ENCODE results near the gene CLIC4. TPM values are rescaled to one million over a fixed set of nuclear protein-coding genes. Genes with fewer than 3 reads are reported as not detected.
A peak's percentile ranks its signal among the peaks of the same experiment; 100 is the strongest.

Gene CLIC4
- polyA plus RNA-seq, 1 donor (not counting 4 experiments of a cell fraction or from before 2014, with no cell fraction given): 130 TPM

GRCh38 chr1:24846671-24847070, 101.4 kb downstream of the CLIC4 start:
- Histone ChIP-seq H3K36me3 (ENCODE audit: control insufficient read depth in 2 of 2, extremely low read depth in 1 of 2, insufficient read depth in 2 of 2, low read length in 2 of 2) (peaks cover 3 to 7% of the 10 kb centered on the region in 2 experiments), H2AFZ (ENCODE audit: control insufficient read depth, low read length) (no peak overlapping the region), H3K27ac (ENCODE audit: control insufficient read depth, insufficient read depth, low read length) (no peak overlapping the region), H3K4me2 (ENCODE audit: control insufficient read depth, extremely low read depth, insufficient read depth, low read depth, low read length) (no peak overlapping the region), H4K20me1 (ENCODE audit: control insufficient read depth, extremely low read depth, insufficient read depth, low read length) (no peaks in the 10 kb centered on the region), H3K4me3 (ENCODE audit: control insufficient read depth in 2 of 3, extremely low read depth in 1 of 3, insufficient read depth in 2 of 3, low read depth in 1 of 3, low read length in 3 of 3) (no peak overlapping the region), H3K79me2 (ENCODE audit: control insufficient read depth, insufficient read depth, low read length) (no peaks in the 10 kb centered on the region), H3K27me3 (ENCODE audit: control insufficient read depth, extremely low read depth, insufficient read depth, low read length) (no peaks in the 10 kb centered on the region), H3K4me1 (ENCODE audit: control insufficient read depth, extremely low read depth, insufficient read depth, low read length) (no peaks in the 10 kb centered on the region), H3K9me1 (ENCODE audit: control insufficient read depth, extremely low read depth, insufficient read depth, low read length) (no peaks in the 10 kb centered on the region), H3K9ac (ENCODE audit: control insufficient read depth, extremely low read depth, insufficient read depth, low read length) (no peak overlapping the region), H3K9me3 (ENCODE audit: control insufficient read depth, low read depth, low read length) (no peaks in the 10 kb centered on the region)
- no peak for FAIRE-seq
- TF ChIP-seq EZH2 (IDR thresholded peaks at IDR 0.05; ENCODE audit: low read length) (no peak), CTCF (optimal IDR thresholded peaks at IDR 0.05 in 1 of 3, IDR thresholded peaks at IDR 0.05 in 1 of 3, conservative IDR thresholded peaks at IDR 0.05 in 1 of 3; ENCODE audit: extremely low read depth in 1 of 3, insufficient read depth in 2 of 3, low read length in 3 of 3) (no peak)
- dilution Hi-C loops (cut with MboI; ENCODE audit: extremely low pct_ligation_motif_present, low sequenced_read_pairs): no loop called here
- DNase-seq (ENCODE audit: low read depth, low spot score): no peak

- H3K9me1 ChIP-seq (ENCODE audit: control insufficient read depth, extremely low read depth, insufficient read depth, low read length): no peaks in the 10 kb centered on the region
- H3K9me3 ChIP-seq (ENCODE audit: control insufficient read depth, low read depth, low read length): no peaks in the 10 kb centered on the region
- DNase-seq (ENCODE audit: low read depth, low spot score) (peak; percentile 49), FAIRE-seq (no peak)
- no peaks in the 10 kb centered on the region for H3K27me3 ChIP-seq (ENCODE audit: control insufficient read depth, extremely low read depth, insufficient read depth, low read length)
- TF ChIP-seq CTCF (optimal IDR thresholded peaks at IDR 0.05 in 1 of 3, IDR thresholded peaks at IDR 0.05 in 1 of 3, conservative IDR thresholded peaks at IDR 0.05 in 1 of 3; ENCODE audit: extremely low read depth in 1 of 3, insufficient read depth in 2 of 3, low read length in 3 of 3): peak; percentile 71 to 95 (median 90)
- TF ChIP-seq EZH2 (IDR thresholded peaks at IDR 0.05; ENCODE audit: low read length): no peak
- H2AFZ ChIP-seq (ENCODE audit: control insufficient read depth, low read length): peak overlapping the region; percentile 77
- H3K4me1 ChIP-seq (ENCODE audit: control insufficient read depth, extremely low read depth, insufficient read depth, low read length): no peaks in the 10 kb centered on the region
- H3K4me3 ChIP-seq (ENCODE audit: control insufficient read depth in 2 of 3, extremely low read depth in 1 of 3, insufficient read depth in 2 of 3, low read depth in 1 of 3, low read length in 3 of 3): peak overlapping the region; percentile 19 to 61 (median 57)
- H3K27ac ChIP-seq (ENCODE audit: control insufficient read depth, insufficient read depth, low read length): no peak overlapping the region
- no peaks in the 10 kb centered on the region for H3K79me2 ChIP-seq (ENCODE audit: control insufficient read depth, insufficient read depth, low read length)
- dilution Hi-C loops (cut with MboI; ENCODE audit: extremely low pct_ligation_motif_present, low sequenced_read_pairs): no loop called here
- peak overlapping the region; percentile 54 for H3K9ac ChIP-seq (ENCODE audit: control insufficient read depth, extremely low read depth, insufficient read depth, low read length)
- peak overlapping the region; percentile 79 for H3K4me2 ChIP-seq (ENCODE audit: control insufficient read depth, extremely low read depth, insufficient read depth, low read depth, low read length)
- no peaks in the 10 kb centered on the region for H4K20me1 ChIP-seq (ENCODE audit: control insufficient read depth, extremely low read depth, insufficient read depth, low read length)
- peaks cover 0 to 3% of the 10 kb centered on the region in 2 experiments for H3K36me3 ChIP-seq (ENCODE audit: control insufficient read depth in 2 of 2, extremely low read depth in 1 of 2, insufficient read depth in 2 of 2, low read length in 2 of 2)
Measured at GRCh38 chr1:24847995-24848881, 103.0 kb downstream of the CLIC4 start.

Data from keratinocyte (primary cell).